B cell (primary cell): Measurements from ENCODE around the gene MAB21L4.

Source experiments
- CTCF ChIP-seq: fragments of 200-600 bp; IDR thresholded peaks from one replicate; pipeline ENCODE4 v1.8.0; 2022; ENCODE audit warnings: antibody characterized with exemption, mild to moderate bottlenecking
- EZH2 ChIP-seq: IDR thresholded peaks from 2 replicates; pipeline ENCODE4 v1.6.1; 2012; ENCODE audit warnings: borderline replicate concordance, low read depth, mild to moderate bottlenecking, moderate library complexity, low read length; ENCODE audit not compliant: insufficient read depth, poor library complexity, severe bottlenecking

GRCh38 chr2:240888130-240888889, 7.6 kb downstream of the MAB21L4 start:
- TF ChIP-seq CTCF, result no peak
- no peak for TF ChIP-seq EZH2
